Prostate gland (tissue), 2 donors: ENCODE results near the gene PLA2G2F. TPM values are rescaled to one million over a fixed set of nuclear protein-coding genes. Genes with fewer than 3 reads are reported as not detected.

ENCODE experiments used
- DNase-seq: peaks from one replicate; pipeline ENCODE4 v3.0.0-alpha.2; 2019; ENCODE audit warnings: low spot score
- H3K27ac ChIP-seq, 2 donors: fragments of 200-600 bp; sonication (generic); 2 replicates each; pipeline ENCODE4 v1.5.1; 2017 to 2019
- H3K27me3 ChIP-seq: fragments of 200-600 bp; sonication (generic); replicated peaks from 2 replicates; pipeline ENCODE4 v1.5.1; 2019; ENCODE audit not compliant: insufficient read depth
- H3K36me3 ChIP-seq, 2 donors: fragments of 200-600 bp; sonication (generic); 1 replicate in 1 of 2; 2 replicates in 1 of 2; pipeline versions ENCODE4 v1.5.1 to v1.8.1; 2017 to 2019
- H3K4me1 ChIP-seq: fragments of 200-600 bp; sonication (generic); replicated peaks from 2 replicates; pipeline ENCODE4 v1.5.1; 2019
- H3K4me3 ChIP-seq, 2 donors: fragments of 200-600 bp; sonication (generic); 2 replicates each; pipeline ENCODE4 v1.5.1; 2017 to 2019
- H3K9me3 ChIP-seq: fragments of 200-600 bp; sonication (generic); 2 replicates; pipeline ENCODE4 v1.5.1; 2017
- POLR2A ChIP-seq: fragments of 450-650 bp; IDR thresholded peaks from one replicate; pipeline ENCODE4 v1.6.1; 2016; ENCODE audit warnings: antibody characterized with exemption, mild to moderate bottlenecking
- POLR2AphosphoS5 ChIP-seq: sonication (generic); formaldehyde crosslinking; IDR thresholded peaks from one replicate; pipeline ENCODE4 v1.6.1; 2017; ENCODE audit warnings: antibody characterized with exemption
- WGBS: methylation state at CpG from one replicate; pipeline ENCODE4 v1.1.5; 2018; 5-methylcytosine and 5-hydroxymethylcytosine counted together
- intact Hi-C: fragments of 100-400 bp; cut with DNase I; formaldehyde crosslinking; loops from one replicate; pipeline ENCODE4 v1.14.2; 2022
- total RNA-seq, 2 donors: library from RNA; depleted of rRNA; stranded (reverse); fragments of >200 nt; gene quantifications; one replicate each; pipeline ENCODE4 v1.1.0, GENCODE V29; 2016
- TF ChIP-seq, protein P1 (sequence below), 4 experiments: fragments of 200-600 bp in 2 of 4; fragments of 450-650 bp in 2 of 4; sonication (generic) in 2 of 4; IDR thresholded peaks; 1 replicate in 3 of 4; 2 replicates in 1 of 4; pipeline ENCODE4 v1.5.1; 2016 to 2019; ENCODE audit warnings: antibody characterized with exemption in 4 of 4, mild to moderate bottlenecking in 2 of 4, moderate library complexity in 2 of 4

PLA2G2F gene
- total RNA-seq, 2 donors from 2014 or later: 0.23 TPM

GRCh38 chr1:20150969-20151368 is 11.8 kb downstream of the PLA2G2F start:
- no peak for DNase-seq
- Histone ChIP-seq H3K4me3 (no peak overlapping the region), H3K27me3 (no peaks in the 10 kb centered on the region), H3K27ac (no peak overlapping the region), H3K36me3 (no peaks in the 10 kb centered on the region), H3K9me3 (no peaks in the 10 kb centered on the region), H3K4me1 (no peaks in the 10 kb centered on the region)
- intact Hi-C loops: loop anchor here (5.0 kb wide), 3 partner anchors 49 to 234 kb away; no protein-coding TSS in a partner anchor
- WGBS: 85% methylated on average over 6 of the region's 6 CpGs
- TF ChIP-seq, protein P1, sequence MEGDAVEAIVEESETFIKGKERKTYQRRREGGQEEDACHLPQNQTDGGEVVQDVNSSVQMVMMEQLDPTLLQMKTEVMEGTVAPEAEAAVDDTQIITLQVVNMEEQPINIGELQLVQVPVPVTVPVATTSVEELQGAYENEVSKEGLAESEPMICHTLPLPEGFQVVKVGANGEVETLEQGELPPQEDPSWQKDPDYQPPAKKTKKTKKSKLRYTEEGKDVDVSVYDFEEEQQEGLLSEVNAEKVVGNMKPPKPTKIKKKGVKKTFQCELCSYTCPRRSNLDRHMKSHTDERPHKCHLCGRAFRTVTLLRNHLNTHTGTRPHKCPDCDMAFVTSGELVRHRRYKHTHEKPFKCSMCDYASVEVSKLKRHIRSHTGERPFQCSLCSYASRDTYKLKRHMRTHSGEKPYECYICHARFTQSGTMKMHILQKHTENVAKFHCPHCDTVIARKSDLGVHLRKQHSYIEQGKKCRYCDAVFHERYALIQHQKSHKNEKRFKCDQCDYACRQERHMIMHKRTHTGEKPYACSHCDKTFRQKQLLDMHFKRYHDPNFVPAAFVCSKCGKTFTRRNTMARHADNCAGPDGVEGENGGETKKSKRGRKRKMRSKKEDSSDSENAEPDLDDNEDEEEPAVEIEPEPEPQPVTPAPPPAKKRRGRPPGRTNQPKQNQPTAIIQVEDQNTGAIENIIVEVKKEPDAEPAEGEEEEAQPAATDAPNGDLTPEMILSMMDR (IDR thresholded peaks at IDR 0.05): no peak
- TF ChIP-seq POLR2AphosphoS5 (no peak), POLR2A (no peak)

DNA sequence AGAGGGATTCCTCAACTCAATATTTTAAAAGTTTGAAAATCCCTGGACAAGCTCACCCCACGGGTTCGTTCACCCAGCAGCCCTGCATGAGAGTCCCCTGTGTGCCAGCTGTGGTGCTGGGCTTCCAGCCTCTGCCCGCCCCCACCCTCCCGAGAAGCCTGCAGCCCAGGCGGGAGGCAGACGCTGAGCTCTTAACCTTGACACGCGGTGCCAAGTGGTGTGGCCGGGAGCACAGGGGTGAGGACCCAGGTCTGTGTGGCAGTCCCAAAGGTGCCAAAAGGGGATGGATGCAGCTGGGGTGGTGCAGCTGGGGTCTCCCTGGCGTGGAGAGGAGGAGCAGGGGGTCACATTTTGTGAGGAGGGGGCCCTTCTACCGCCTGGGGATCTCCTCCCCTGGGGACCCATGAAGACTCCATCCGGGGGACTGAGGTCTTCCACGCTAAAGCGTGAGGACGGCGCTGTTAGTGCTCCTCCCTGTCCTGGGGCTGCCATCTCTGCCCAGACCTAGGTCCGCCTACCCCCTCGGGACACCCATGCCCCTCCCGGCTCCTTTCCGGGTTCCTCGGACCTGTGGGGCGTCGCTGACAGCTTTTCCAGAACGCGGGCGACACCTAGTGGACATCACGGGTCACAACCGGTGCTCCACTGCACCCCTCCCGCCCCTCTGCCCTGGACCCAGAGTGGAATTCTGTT is 12.9 kb downstream of the PLA2G2F start:
- WGBS: 7% methylated on average over 24 of the region's 29 CpGs
- Histone ChIP-seq H3K9me3 (no peaks in the 10 kb centered on the region), H3K27me3 (no peaks in the 10 kb centered on the region), H3K27ac (peak overlapping the region in 1 of 2 donors; percentile 30), H3K4me3 (peak overlapping the region; percentile 11 to 29), H3K4me1 (no peaks in the 10 kb centered on the region), H3K36me3 (no peaks in the 10 kb centered on the region)
- TF ChIP-seq POLR2A (no peak), POLR2AphosphoS5 (no peak)
- TF ChIP-seq, protein P1 (IDR thresholded peaks at IDR 0.05): peak; percentile 86 to 96 (median 92)
- intact Hi-C loops: loop anchor here (5.0 kb wide), 3 partner anchors 50 to 235 kb away; no protein-coding TSS in a partner anchor
- peak; percentile 59 for DNase-seq

- WGBS: 61% methylated on average over 7 of the region's 7 CpGs
- TF ChIP-seq, protein P1 (IDR thresholded peaks at IDR 0.05): peak in 1 of 4 experiments; percentile 9
- no peak for TF ChIP-seq POLR2A
- no peak overlapping the region for H3K4me3 ChIP-seq
- no peaks in the 10 kb centered on the region for H3K4me1 ChIP-seq
- no peak for DNase-seq
- no peaks in the 10 kb centered on the region for H3K36me3 ChIP-seq
- H3K27me3 ChIP-seq: no peaks in the 10 kb centered on the region
- H3K9me3 ChIP-seq: no peaks in the 10 kb centered on the region
- H3K27ac ChIP-seq: peak overlapping the region in 1 of 2 donors; percentile 30
- intact Hi-C loops: loop anchor here (5.0 kb wide), 3 partner anchors 50 to 235 kb away; no protein-coding TSS in a partner anchor
Measured at GRCh38 chr1:20152599-20152930, 13.4 kb downstream of the PLA2G2F start.

GRCh38 chr1:20153000-20153418 is 13.9 kb downstream of the PLA2G2F start:
- Histone ChIP-seq H3K36me3 (no peaks in the 10 kb centered on the region), H3K4me1 (no peaks in the 10 kb centered on the region), H3K4me3 (no peak overlapping the region), H3K27me3 (no peaks in the 10 kb centered on the region), H3K27ac (peak overlapping the region in 1 of 2 donors; percentile 30), H3K9me3 (no peaks in the 10 kb centered on the region)
- WGBS: 62% methylated on average over 6 of the region's 6 CpGs
- TF ChIP-seq POLR2A (no peak), POLR2AphosphoS5 (no peak)
- TF ChIP-seq, protein P1 (IDR thresholded peaks at IDR 0.05): no peak
- intact Hi-C loops: loop anchor here (5.0 kb wide), 3 partner anchors 51 to 236 kb away; no protein-coding TSS in a partner anchor
- no peak for DNase-seq
